ENCODE measurements around the gene MRPL36.
"Not testable (repeated sequence)": the region's sequence is repeated elsewhere in the genome, so short reads cannot be mapped to it uniquely, and the experiment has no call there.

Gene MRPL36

GRCh38 chr5:1801967-1802295 lies 2.3 kb upstream of the MRPL36 start:
- Histone ChIP-seq H3K27me3 (replicated peaks) (no peaks in the 10 kb centered on the region), H3K27ac (peak overlapping the region; percentile 98), H3K4me3 (ENCODE audit: low read depth, low read length) (peak overlapping the region; percentile 93), H3K36me3 (replicated peaks) (peaks cover 54% of the 10 kb centered on the region)
- no peak for DNase-seq
- TF ChIP-seq, protein P1, sequence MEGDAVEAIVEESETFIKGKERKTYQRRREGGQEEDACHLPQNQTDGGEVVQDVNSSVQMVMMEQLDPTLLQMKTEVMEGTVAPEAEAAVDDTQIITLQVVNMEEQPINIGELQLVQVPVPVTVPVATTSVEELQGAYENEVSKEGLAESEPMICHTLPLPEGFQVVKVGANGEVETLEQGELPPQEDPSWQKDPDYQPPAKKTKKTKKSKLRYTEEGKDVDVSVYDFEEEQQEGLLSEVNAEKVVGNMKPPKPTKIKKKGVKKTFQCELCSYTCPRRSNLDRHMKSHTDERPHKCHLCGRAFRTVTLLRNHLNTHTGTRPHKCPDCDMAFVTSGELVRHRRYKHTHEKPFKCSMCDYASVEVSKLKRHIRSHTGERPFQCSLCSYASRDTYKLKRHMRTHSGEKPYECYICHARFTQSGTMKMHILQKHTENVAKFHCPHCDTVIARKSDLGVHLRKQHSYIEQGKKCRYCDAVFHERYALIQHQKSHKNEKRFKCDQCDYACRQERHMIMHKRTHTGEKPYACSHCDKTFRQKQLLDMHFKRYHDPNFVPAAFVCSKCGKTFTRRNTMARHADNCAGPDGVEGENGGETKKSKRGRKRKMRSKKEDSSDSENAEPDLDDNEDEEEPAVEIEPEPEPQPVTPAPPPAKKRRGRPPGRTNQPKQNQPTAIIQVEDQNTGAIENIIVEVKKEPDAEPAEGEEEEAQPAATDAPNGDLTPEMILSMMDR (IDR thresholded peaks at IDR 0.05; ENCODE audit: low read depth, low read length, missing control alignments), result no peak
- in situ Hi-C loops (cut with HindIII; ENCODE audit: low pct_ligation_motif_present, low sequenced_read_pairs), result no loop called here

- Histone ChIP-seq H3K27ac (peak within 1 kb of the TSS; percentile 98), H3K27me3 (replicated peaks) (no peaks in the 10 kb centered on the region), H3K36me3 (replicated peaks) (peaks cover 53% of the 10 kb centered on the region), H3K4me3 (ENCODE audit: low read depth, low read length) (peak within 1 kb of the TSS; percentile 93)
- TF ChIP-seq, protein P1 (IDR thresholded peaks at IDR 0.05; ENCODE audit: low read depth, low read length, missing control alignments), result no peak
- DNase-seq, result no peak
- in situ Hi-C loops (cut with HindIII; ENCODE audit: low pct_ligation_motif_present, low sequenced_read_pairs), result no loop called here
Measured at GRCh38 chr5:1801222-1801966, 1.8 kb upstream of the MRPL36 start, which contains the start of gene NDUFS6. Gene NDUFS6, plus strand, starts transcription at chr5:1801407. Its CDS starts 11 bp downstream, at chr5:1801418.

- Histone ChIP-seq H3K27ac (peak overlapping the region; percentile 98), H3K4me3 (ENCODE audit: low read depth, low read length) (peak overlapping the region; percentile 93), H3K27me3 (replicated peaks) (no peaks in the 10 kb centered on the region), H3K36me3 (replicated peaks) (peaks cover 49% of the 10 kb centered on the region)
- DNase-seq, result no peak
- TF ChIP-seq, protein P1 (IDR thresholded peaks at IDR 0.05; ENCODE audit: low read depth, low read length, missing control alignments), result no peak
- in situ Hi-C loops (cut with HindIII; ENCODE audit: low pct_ligation_motif_present, low sequenced_read_pairs), result no loop called here
Measured at GRCh38 chr5:1800472-1801221, 1.0 kb upstream of the MRPL36 start.

DNA sequence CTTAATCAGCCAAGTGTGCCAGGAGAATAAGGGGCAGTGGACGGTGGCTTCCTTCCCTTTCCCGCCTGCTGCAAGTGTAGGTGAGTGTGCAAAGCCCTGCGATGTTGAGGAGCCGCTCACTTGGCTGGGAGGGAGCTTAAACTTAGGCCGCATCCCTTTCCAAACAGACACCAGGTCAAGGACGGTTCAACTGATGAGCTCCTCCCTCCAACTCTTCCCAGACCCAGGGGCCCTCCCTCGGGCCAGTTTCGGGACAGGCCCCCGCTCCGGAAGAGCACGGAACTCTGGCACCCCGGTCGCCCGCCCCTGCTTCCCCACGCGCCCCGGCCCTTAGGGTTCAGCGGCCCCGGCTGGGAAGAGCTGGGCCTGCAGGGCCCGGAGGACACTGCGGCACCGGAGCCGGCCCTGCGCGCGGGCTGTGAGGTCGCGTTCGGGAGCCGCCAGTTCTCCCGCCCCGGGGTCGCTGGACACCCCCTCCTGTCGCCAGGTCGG lies 481 bp downstream of the MRPL36 start:
- peak; percentile 27 for DNase-seq
- Histone ChIP-seq H3K36me3 (replicated peaks) (peaks cover 36% of the 10 kb centered on the region), H3K27me3 (replicated peaks) (no peaks in the 10 kb centered on the region), H3K4me3 (ENCODE audit: low read depth, low read length) (peak overlapping the region; percentile 93), H3K27ac (peak overlapping the region; percentile 98)
- in situ Hi-C loops (cut with HindIII; ENCODE audit: low pct_ligation_motif_present, low sequenced_read_pairs), result no loop called here
- TF ChIP-seq, protein P1 (IDR thresholded peaks at IDR 0.05; ENCODE audit: low read depth, low read length, missing control alignments), result no peak

GRCh38 chr5:1798589-1798988 lies 1.0 kb downstream of the MRPL36 start:
- H3K4me3 ChIP-seq (ENCODE audit: low read depth, low read length), result peak overlapping the region; percentile 93
- in situ Hi-C loops (cut with HindIII; ENCODE audit: low pct_ligation_motif_present, low sequenced_read_pairs); DNase-seq; H3K27me3 ChIP-seq (replicated peaks): not testable (repeated sequence)
- H3K27ac ChIP-seq, result peak overlapping the region; percentile 98
- peaks cover 30% of the 10 kb centered on the region for H3K36me3 ChIP-seq (replicated peaks)

DNA sequence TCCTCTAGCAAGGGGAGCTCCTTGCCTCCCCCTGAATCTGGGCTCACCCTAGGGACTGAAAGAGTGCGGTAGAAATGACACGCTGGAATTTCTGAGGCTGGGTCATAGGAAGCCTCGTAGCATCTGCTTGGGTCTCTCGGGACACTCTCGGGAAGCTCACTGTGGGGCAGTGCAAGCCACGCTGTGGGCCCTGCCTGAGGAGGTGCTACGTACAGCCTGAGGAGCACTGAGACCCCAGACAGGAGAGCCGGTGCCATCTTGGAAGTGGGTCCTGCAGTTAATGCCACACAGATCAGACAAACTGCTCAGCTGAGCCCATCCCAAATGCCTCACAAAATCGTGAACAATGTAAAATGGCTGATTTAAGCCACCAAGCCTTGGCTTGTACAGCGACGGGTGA lies 1.8 kb downstream of the MRPL36 start:
- in situ Hi-C loops (cut with HindIII; ENCODE audit: low pct_ligation_motif_present, low sequenced_read_pairs), result no loop called here
- Histone ChIP-seq H3K27ac (no peak overlapping the region), H3K27me3 (replicated peaks) (no peaks in the 10 kb centered on the region), H3K4me3 (ENCODE audit: low read depth, low read length) (no peak overlapping the region), H3K36me3 (replicated peaks) (peaks cover 23% of the 10 kb centered on the region)
- TF ChIP-seq, protein P1 (IDR thresholded peaks at IDR 0.05; ENCODE audit: low read depth, low read length, missing control alignments), result no peak
- no peak for DNase-seq
